WTC11 (cell line): ENCODE results near the gene OR10V1. TPM values are rescaled to one million over a fixed set of nuclear protein-coding genes. Genes with fewer than 3 reads are reported as not detected.

Source experiments
- ATAC-seq: fragments of 200-7000 bp; cut with Tn5 transposase; 2 replicates; pipeline ENCODE4 v1.10.0; 2021; ENCODE audit warnings: mild to moderate bottlenecking, moderate library complexity
- CTCF ChIA-PET: fragments of 300-600 bp; sonication (Branson Sonifier 250); formaldehyde crosslinking; loops from one replicate; lab custom pipeline; 2021; ENCODE audit warnings: antibody characterized with exemption; lab: Charles Lee
- POLR2A ChIA-PET: fragments of 350-600 bp; sonication (Branson Sonifier 250); formaldehyde crosslinking; loops from one replicate; lab custom pipeline; 2021; ENCODE audit warnings: antibody characterized with exemption; lab: Charles Lee
- DNase-seq: peaks from one replicate; pipeline ENCODE4 v3.0.0; 2021; ENCODE audit warnings: low spot score
- H3K27ac Mint-ChIP-seq: 2 replicates; pipeline ENCODE4 v1.8.0; 2021; ENCODE audit warnings: mixed read lengths
- H3K27me3 Mint-ChIP-seq: 2 replicates; pipeline ENCODE4 v1.8.0; 2021; ENCODE audit warnings: low read depth, mild to moderate bottlenecking, moderate library complexity, mixed read lengths
- H3K36me3 Mint-ChIP-seq: 2 replicates; pipeline ENCODE4 v1.8.0; 2021; ENCODE audit warnings: mixed read lengths
- H3K4me1 Mint-ChIP-seq: 2 replicates; pipeline ENCODE4 v1.8.0; 2022; ENCODE audit warnings: mixed read lengths
- H3K4me3 Mint-ChIP-seq: 2 replicates; pipeline ENCODE4 v1.8.0; 2021; ENCODE audit warnings: mild to moderate bottlenecking, moderate library complexity, mixed read lengths
- H3K9me3 Mint-ChIP-seq: 2 replicates; pipeline ENCODE4 v1.8.0; 2021; ENCODE audit warnings: mixed read lengths
- E2F1 ChIP-seq: sonication (generic); formaldehyde crosslinking; IDR thresholded peaks from 2 replicates; pipeline ENCODE4 v1.8.0; 2022; ENCODE audit warnings: mild to moderate bottlenecking, missing genetic modification reagents
- E2F4 ChIP-seq: sonication (generic); formaldehyde crosslinking; IDR thresholded peaks from 2 replicates; pipeline ENCODE4 v1.8.1; 2022; ENCODE audit warnings: low read depth, mild to moderate bottlenecking, moderate library complexity, missing genetic modification reagents, borderline replicate concordance
- EMX1 ChIP-seq: fragments of 250-450 bp; sonication (Bioruptor Pico); IDR thresholded peaks from 2 replicates; pipeline ENCODE4 v1.8.0; 2021; ENCODE audit warnings: mild to moderate bottlenecking
- ETV6 ChIP-seq: sonication (generic); formaldehyde crosslinking; IDR thresholded peaks from 2 replicates; pipeline ENCODE4 v1.8.1; 2022; ENCODE audit warnings: mild to moderate bottlenecking, missing genetic modification reagents
- GRHL2 ChIP-seq: fragments of 250-450 bp; sonication (Bioruptor Pico); IDR thresholded peaks from 2 replicates; pipeline ENCODE4 v1.8.0; 2022; ENCODE audit warnings: mild to moderate bottlenecking, moderate library complexity; ENCODE audit not compliant: insufficient replicate concordance, severe bottlenecking
- PRRX2 ChIP-seq: fragments of 250-450 bp; sonication (Bioruptor Pico); IDR thresholded peaks from 2 replicates; pipeline ENCODE4 v1.8.0; 2021; ENCODE audit warnings: mild to moderate bottlenecking
- SMAD3 ChIP-seq: sonication (generic); formaldehyde crosslinking; IDR thresholded peaks from 2 replicates; pipeline ENCODE4 v1.8.0; 2022; ENCODE audit warnings: missing genetic modification reagents, mild to moderate bottlenecking, borderline replicate concordance
- TCF7 ChIP-seq: sonication (generic); formaldehyde crosslinking; IDR thresholded peaks from 2 replicates; pipeline ENCODE4 v1.8.0; 2022; ENCODE audit warnings: mild to moderate bottlenecking, low read depth, missing genetic modification reagents, moderate library complexity
- TEAD1 ChIP-seq: sonication (generic); formaldehyde crosslinking; IDR thresholded peaks from 2 replicates; pipeline ENCODE4 v1.8.0; 2022; ENCODE audit warnings: mild to moderate bottlenecking, missing genetic modification reagents
- TEAD4 ChIP-seq: sonication (generic); formaldehyde crosslinking; IDR thresholded peaks from 2 replicates; pipeline ENCODE4 v1.8.0; 2022; ENCODE audit warnings: mild to moderate bottlenecking, missing genetic modification reagents
- USF2 ChIP-seq: sonication (generic); formaldehyde crosslinking; IDR thresholded peaks from 2 replicates; pipeline ENCODE4 v1.8.1; 2023; ENCODE audit warnings: mild to moderate bottlenecking, missing genetic modification reagents, moderate library complexity
- ZNF263 ChIP-seq: sonication (generic); formaldehyde crosslinking; IDR thresholded peaks from 2 replicates; pipeline ENCODE4 v1.8.1; 2022; ENCODE audit warnings: low read depth, mild to moderate bottlenecking, moderate library complexity, missing genetic modification reagents
- ZNF416 ChIP-seq: fragments of 250-450 bp; sonication (Bioruptor Pico); IDR thresholded peaks from 2 replicates; pipeline ENCODE4 v1.9.0; 2021; ENCODE audit warnings: mild to moderate bottlenecking, inconsistent platforms
- ZNF671 ChIP-seq: fragments of 250-450 bp; sonication (Bioruptor Pico); IDR thresholded peaks from 2 replicates; pipeline ENCODE4 v1.8.0; 2021; ENCODE audit warnings: mild to moderate bottlenecking
- total RNA-seq: library from RNA; stranded (reverse); gene quantifications from 3 replicates; pipeline ENCODE4 v1.2.3, GENCODE V29; 2021
- TF ChIP-seq, protein P1 (sequence below): sonication (generic); formaldehyde crosslinking; IDR thresholded peaks from 2 replicates; pipeline ENCODE4 v1.8.1; 2023; ENCODE audit warnings: mild to moderate bottlenecking, missing genetic modification reagents, borderline replicate concordance

OR10V1 gene
- total RNA-seq, 1 experiment from 2014 or later = not detected

DNA sequence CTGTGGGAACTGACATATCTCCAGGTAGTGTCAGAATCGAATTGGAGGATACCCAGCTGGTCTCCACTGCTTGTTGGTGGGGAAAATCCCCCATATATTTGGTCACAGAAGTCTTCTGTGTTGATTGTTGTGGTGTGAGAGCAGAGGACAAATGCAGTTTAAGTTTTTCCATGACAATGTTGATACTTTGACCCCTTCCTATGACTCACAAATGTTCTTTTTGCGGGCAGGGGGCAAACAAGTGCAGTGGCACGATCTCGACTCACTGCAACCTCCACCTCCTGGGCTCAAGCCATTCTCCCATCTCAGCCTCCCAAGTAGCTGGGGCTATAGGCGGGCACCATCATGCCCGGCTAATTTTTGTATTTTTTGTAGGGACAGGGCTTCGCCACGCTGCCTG lies 37.4 kb downstream of the OR10V1 start:
- no peak for TF ChIP-seq TCF7 (CRISPR knock-in tag)
- no peak for TF ChIP-seq TEAD1
- no peak for TF ChIP-seq ZNF671 (CRISPR knock-in tag)
- no peak for TF ChIP-seq TEAD4 (CRISPR knock-in tag)
- no peak for TF ChIP-seq GRHL2
- DNase-seq (no peak), ATAC-seq (no peak)
- Mint-ChIP-seq H3K4me1 (no peaks in the 10 kb centered on the region), H3K27ac (no peak overlapping the region), H3K9me3 (peaks cover 11% of the 10 kb centered on the region), H3K4me3 (no peak overlapping the region), H3K36me3 (no peaks in the 10 kb centered on the region), H3K27me3 (no peaks in the 10 kb centered on the region; the same call in 1 of the 2 replicates)
- POLR2A ChIA-PET = no interaction called here
- CTCF ChIA-PET = interaction anchor here (0.6 to 0.7 kb wide), 2 partner anchors 148 to 618 kb away, joined by 3 to 6 read pairs; no protein-coding TSS in a partner anchor

- ChIA-PET CTCF (interaction anchor here (1.2 kb wide), 1 partner anchor 137 kb away, joined by 3 read pairs; no protein-coding TSS in a partner anchor), POLR2A (no interaction called here)
- H3K27ac Mint-ChIP-seq = no peak overlapping the region
Observed at GRCh38 chr11:59674291-59674690, 39.4 kb downstream of the OR10V1 start.

More at GRCh38 chr11:59674291-59674690, 39.4 kb downstream of the OR10V1 start:
- no peaks in the 10 kb centered on the region; the same call in 1 of the 2 replicates for H3K27me3 Mint-ChIP-seq
- peaks cover 11% of the 10 kb centered on the region for H3K9me3 Mint-ChIP-seq
- H3K4me3 Mint-ChIP-seq = no peak overlapping the region
- TF ChIP-seq E2F1 (CRISPR knock-in tag) (no peak), E2F4 (CRISPR knock-in tag) (no peak), EMX1 (no peak), USF2 (CRISPR knock-in tag) (no peak), ZNF416 (CRISPR knock-in tag) (no peak), ZNF671 (CRISPR knock-in tag) (no peak), ZNF263 (CRISPR knock-in tag) (no peak), ETV6 (CRISPR knock-in tag) (no peak), SMAD3 (CRISPR knock-in tag) (no peak), PRRX2 (CRISPR knock-in tag) (no peak)
- TF ChIP-seq, protein P1, sequence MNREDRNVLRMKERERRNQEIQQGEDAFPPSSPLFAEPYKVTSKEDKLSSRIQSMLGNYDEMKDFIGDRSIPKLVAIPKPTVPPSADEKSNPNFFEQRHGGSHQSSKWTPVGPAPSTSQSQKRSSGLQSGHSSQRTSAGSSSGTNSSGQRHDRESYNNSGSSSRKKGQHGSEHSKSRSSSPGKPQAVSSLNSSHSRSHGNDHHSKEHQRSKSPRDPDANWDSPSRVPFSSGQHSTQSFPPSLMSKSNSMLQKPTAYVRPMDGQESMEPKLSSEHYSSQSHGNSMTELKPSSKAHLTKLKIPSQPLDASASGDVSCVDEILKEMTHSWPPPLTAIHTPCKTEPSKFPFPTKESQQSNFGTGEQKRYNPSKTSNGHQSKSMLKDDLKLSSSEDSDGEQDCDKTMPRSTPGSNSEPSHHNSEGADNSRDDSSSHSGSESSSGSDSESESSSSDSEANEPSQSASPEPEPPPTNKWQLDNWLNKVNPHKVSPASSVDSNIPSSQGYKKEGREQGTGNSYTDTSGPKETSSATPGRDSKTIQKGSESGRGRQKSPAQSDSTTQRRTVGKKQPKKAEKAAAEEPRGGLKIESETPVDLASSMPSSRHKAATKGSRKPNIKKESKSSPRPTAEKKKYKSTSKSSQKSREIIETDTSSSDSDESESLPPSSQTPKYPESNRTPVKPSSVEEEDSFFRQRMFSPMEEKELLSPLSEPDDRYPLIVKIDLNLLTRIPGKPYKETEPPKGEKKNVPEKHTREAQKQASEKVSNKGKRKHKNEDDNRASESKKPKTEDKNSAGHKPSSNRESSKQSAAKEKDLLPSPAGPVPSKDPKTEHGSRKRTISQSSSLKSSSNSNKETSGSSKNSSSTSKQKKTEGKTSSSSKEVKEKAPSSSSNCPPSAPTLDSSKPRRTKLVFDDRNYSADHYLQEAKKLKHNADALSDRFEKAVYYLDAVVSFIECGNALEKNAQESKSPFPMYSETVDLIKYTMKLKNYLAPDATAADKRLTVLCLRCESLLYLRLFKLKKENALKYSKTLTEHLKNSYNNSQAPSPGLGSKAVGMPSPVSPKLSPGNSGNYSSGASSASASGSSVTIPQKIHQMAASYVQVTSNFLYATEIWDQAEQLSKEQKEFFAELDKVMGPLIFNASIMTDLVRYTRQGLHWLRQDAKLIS (CRISPR knock-in tag) = no peak
- TF ChIP-seq, all 79 proteins: peak for 0
- H3K4me1 Mint-ChIP-seq = peaks cover 8% of the 10 kb centered on the region
- DNase-seq = no peak
- ATAC-seq = no peak
- H3K36me3 Mint-ChIP-seq = no peaks in the 10 kb centered on the region
